Measurements from ENCODE around the gene KRT72. TPM values are rescaled to one million over a fixed set of nuclear protein-coding genes. Genes with fewer than 3 reads are reported as not detected.

Gene KRT72
- total RNA-seq, 1 donor from 2014 or later: not detected

DNA sequence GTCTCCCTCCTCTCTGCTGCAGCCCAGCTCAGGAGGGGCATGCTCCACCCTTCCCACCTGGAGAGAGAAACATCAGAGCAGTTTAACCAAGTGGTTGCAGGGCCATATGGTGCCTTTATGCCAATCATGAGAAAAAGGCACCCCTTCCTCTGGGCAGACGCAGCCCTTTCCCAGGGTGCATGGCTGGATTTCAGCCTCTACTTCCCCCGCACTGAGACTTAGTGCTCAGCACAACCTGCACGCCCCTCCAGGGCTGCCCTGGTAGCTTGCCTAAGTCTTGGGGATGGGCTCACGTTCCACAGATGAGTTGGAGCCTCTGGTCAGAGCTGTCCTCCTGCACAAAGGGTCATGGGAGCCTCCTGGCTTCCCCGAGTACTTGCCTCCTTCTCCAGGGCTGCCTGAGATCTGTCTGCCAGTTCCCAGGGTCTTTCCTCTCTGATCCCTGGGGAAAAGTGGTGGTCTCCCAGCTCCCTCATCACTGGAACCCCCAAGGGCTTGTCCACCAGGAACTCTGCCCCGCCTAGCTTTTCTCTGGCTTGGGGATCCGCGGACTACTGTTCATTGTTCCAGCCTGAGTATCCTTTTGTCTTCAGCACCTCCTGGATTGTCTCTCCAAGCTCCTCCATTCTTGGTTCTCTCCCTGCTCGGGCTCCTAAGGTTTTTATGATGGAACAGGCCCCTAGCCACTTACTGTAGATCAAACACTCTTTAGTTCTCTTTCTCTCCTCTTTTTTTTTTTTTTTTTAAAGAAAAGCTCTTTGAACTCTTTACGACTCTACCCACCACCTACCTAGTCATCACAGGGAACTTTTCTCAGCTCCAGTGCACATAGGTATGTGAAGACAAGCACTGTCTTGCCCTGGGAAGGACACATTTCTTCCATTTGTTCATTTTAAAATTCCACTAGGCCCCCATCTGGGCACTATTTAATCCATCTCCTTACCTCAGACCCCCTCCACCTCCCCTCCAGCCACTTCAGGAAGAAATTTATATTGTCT, 21.5 kb downstream of the KRT72 start:
- no peak for DNase-seq (ENCODE audit: low spot score)

DNA sequence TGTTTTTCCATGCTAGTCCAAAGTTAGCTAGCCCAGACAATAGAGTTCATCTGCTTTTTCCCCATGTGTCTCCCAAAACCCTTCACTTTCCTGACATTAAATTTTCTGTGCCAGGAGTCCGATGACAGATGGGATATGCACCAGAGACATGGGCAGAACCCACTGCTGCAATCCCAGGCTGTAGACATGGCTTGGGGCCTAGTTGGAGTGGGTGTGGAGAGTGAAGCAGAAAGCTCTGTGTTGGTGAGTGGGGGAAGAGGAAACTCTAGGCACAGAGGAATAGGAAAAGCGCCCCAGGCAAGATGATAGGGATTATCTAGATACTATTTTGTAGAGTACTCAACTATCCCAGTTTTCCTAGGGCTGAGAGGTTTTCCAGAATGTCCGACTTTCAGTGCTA, 22.8 kb downstream of the KRT72 start:
- DNase-seq (ENCODE audit: low spot score): no peak

DNA sequence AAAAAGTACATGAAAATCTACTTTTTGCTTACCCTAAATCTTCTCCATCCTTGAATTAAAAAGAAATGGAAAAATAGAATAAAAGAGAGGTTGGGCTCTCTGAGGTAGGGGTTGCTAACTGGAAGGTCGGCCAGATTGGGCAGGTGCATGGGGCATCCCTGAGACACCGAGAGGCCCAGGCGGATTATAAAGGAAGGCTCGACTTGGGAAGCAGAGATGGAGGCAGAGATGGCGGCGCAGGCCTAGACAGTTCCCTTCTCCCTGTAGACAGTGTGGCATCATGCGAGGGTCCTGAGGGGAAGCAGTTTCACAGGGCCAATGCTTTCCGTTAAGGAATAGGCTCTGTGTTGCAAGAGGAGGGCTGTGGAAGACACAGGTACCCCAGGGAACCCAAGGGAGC, 23.9 kb downstream of the KRT72 start:
- DNase-seq (ENCODE audit: low spot score): no peak

DNA sequence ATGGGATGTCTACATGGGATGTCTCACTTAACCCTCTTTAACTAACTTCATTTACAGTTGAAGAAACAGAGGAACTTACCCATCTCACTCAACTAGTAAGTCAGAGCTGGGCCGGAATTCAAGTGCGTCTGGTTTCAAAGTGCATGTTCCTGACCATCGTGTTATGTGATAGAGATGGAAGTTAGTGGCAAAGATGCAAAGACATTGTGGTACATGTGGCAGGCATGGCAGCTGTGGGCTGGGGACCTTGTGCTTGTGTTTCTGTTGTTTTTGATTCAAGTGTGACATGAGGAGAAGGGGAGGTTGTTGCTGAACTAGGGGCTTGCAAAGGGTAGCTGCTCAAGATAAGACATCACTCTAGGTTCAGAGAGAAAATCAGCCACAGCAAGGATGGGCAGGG, 25.3 kb downstream of the KRT72 start:
- DNase-seq (ENCODE audit: low spot score): no peak

DNA sequence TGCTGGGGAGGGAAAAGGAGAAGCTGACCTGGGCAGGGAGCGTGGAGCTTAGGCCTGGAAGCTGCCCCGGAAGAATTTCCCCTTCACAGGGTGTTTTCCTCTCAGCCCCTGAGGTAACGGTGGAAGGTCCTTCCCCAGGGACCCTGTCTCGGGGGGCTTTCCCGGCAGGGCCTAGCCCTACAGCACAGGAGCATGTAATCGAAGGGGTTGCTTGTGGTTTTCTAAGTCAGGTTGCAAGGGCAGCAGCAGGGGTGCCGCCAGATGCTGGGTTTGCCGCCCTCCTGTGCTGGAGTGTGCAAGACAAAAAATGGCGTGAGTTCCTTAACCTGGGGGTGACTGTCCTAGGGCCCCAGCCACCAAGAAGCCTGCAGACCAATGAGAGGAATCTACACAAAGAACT, 26.0 kb downstream of the KRT72 start:
- DNase-seq (ENCODE audit: low spot score): no peak

DNA sequence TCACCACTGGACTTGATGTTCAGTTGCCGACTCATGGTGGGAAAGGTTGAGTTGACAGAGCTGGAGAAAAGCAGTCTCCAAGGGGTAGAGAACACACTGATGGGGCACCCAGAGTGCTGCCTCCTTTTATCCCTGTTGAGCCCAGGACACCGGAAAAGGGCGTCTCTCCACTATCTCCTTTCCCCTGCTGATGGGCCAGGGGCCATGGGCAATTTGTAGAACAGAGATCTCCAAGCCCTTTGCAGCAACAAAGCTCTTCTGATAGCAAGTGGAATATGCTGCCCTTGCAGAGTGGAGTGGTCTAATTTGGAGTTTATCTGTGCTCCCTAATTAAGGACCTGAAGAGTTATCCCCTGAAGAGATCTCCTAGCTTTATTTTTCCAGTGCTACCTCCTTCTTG, 27.5 kb downstream of the KRT72 start, which contains the start of gene KRT74:
Gene KRT74, minus strand, starts transcription at position 101 of the 400 bp plus-strand sequence. Its CDS starts 66 bp downstream, at position 35.
- no peak for DNase-seq (ENCODE audit: low spot score)

DNA sequence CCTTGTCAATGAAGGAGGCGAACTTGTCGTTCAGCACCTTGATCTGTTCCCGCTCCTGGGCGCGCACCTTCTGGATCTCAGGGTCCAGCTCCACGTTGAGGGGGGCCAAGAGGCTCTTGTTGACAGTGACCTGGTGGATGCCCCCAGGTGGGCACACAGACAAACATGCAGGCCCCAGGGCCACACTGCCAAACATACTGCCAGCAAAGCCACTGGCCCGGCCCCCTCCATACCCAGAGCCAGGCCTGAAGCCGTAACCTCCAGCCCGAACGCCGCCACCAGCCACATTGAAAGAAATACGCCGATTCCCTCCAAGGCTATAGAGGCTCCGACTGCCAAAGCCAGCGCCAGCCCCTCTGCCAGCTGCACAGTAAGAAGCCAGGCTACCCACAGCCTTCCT, 28.0 kb downstream of the KRT72 start:
- no peak for DNase-seq (ENCODE audit: low spot score)

DNA sequence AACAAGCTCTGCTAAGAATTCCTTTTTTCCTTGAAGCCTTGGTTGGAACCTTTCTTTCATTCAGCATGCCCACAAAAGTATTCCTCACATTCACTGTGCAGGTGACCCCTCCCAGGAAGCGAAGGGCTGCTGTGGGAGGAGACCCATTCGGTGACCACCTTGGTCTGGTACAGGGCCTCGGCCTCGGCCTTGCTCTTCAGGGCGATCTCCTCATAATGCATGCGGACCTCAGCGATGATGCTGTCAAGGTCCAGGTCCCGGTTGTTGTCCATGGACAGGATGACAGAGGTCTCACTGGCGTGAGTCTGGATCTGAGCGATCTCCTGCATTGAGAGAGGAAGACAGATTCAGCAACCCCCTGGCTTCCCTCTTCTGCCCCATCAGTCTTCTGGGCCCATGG, 30.8 kb downstream of the KRT72 start:
- no peak for DNase-seq (ENCODE audit: low spot score)

DNA sequence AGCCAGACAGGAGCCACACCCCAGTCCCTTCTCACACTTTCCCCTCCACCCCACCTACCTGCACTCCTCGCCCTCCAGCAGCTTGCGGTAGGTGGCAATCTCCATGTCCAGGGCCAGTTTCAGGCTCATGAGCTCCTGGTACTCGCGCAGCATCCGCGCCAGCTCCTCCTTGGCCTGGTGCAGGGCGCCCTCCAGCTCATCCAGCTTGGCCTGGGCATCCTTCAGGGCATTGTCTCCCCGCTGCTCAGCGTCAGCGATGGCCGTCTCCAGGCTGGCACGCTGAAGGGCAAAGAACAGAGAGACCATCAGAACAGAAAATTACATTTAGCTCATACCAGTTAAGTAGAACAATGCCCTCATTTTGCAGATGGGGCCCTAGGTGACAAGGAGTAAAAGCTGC, 33.2 kb downstream of the KRT72 start:
- DNase-seq (ENCODE audit: low spot score): no peak

DNA sequence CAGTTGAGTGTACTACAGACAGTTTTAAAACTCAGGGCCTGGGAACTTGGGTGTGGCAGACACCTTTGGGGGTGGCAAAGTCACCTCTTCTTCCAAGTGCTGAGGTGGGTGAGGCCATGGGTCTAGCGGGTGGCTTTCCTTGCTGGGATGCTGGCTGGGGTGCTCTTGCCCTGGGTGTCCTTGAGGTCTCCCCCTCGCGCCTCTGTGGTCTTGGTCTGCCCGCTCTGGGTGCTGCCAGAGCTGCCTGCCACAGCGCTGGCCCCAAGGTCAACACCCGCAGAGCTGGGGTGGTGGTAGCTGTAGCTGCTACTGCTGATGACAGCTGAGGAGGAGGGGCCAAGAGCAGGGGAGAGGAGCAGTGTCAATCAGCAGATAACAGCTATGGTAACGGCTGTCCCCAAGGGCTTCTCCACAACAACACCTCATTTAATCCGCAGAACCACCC, 34.4 kb downstream of the KRT72 start:
- no peak for DNase-seq (ENCODE audit: low spot score)

DNA sequence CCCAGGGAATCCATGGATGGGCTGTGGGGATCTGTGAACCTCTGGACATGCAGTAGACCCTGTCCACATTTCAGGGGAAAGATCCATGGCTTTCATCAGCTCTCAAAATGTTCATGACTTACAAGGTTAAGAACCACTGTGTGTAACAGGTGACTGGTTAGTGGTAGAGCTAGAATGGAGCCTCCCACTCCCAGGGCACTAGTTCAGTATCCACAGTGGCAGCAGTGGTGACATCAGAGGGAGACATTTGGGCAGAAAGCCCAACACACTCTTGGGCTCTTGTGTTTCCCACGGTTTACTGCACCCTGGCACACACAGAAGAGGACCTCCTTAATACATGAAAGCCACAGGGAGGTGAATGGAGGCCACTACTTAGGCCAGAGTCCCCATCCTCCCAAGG, 36.7 kb downstream of the KRT72 start:
- no peak for DNase-seq (ENCODE audit: low spot score)

DNA sequence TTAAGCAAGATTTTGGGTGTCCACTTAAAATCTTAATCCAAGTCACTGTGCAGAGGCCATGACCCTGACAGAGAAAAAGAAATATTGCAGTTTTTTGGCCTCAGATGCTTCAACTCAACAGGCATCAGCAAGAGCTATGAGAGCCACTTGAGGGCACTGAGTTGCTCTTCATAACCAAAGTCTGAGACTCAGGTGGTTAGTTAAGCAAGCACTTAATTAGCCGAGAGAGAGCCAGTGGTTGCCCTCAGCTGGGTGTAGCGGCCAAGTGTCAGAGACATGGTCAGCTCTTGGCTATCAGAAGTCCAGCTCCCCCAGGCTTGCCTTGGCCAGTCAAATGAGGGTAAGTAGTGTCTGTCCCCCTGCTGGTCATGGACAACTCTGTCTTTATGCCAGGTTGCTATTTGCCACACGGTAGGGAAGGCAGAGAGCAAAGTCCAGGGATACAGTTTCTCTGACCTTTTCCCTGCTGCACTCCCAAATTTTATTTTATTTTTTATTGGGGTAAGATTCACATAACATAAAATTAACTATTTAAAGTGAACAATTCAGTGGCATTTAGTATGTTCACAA, 39.3 kb downstream of the KRT72 start:
- DNase-seq (ENCODE audit: low spot score): no peak

DNA sequence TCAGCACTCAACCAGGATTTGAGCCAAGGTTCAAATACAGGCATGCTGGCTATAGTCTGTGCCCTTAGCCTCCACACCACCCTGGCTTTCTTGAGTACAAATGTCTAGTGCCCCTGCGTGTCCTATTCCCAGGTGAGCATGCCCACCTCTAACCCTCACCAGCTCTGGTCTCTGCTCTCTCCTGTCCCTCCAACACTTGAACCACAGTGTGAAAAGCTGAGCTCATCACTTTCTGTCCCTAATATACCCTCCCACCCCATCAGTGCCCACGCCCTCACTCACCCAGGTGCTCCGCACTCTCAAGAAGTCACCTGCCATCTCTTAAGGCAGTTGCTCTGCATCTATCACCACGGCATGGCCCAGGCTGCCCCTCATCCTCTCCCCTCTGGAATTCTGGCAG, 41.3 kb downstream of the KRT72 start:
- no peak for DNase-seq (ENCODE audit: low spot score)

DNA sequence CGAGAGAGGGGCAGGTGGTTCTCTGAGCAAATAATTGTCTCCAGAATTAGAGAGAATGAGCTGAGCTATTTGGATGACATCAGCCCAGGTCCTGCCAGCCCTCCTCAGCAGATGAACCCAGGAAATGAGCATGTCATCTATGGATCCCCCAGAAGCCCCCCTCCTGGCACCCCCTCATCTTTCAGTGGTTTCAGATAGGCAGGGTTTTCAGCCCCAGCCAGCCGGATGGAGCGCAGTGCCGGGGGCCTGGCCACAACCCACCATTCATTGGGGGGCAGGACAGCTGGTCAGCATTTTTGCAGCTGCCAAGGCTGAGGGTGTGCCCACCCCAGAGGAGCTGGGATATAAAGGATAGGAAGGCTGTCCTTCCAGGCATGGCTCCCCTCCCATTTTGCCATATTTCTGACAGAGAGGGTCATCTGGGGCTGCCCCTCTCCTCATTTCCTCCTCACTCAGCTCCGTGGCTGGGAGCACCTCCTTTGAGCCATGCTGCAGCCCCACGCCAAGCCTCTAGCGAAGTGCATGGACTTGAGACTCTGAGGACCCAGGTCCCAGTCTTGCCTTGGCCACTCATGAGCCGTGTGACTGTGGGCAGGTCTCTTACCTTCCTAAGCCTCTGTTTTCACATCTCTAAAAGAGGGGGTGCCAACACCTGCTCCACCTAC, 42.4 kb downstream of the KRT72 start:
- DNase-seq (ENCODE audit: low spot score): no peak

DNA sequence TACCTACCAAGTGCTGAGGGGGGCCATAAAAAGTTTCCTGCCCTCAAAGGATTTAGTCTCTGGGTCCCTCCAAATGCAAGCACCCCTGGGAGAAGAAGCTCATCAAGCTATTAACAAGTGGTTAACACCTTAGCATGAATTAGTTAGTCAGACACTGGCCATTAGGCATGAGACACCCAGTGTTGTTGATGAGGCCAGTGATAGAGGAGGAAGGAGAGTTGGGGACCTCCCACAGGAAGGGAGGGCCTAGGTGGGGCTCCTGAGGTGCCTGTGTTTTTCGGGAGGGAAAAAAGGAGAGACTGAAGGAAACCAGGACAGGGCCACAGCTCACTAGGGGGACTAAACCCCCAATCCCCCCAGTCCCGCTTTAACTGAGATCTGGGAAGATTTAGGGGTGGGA, 43.8 kb downstream of the KRT72 start:
- DNase-seq (ENCODE audit: low spot score): no peak

DNA sequence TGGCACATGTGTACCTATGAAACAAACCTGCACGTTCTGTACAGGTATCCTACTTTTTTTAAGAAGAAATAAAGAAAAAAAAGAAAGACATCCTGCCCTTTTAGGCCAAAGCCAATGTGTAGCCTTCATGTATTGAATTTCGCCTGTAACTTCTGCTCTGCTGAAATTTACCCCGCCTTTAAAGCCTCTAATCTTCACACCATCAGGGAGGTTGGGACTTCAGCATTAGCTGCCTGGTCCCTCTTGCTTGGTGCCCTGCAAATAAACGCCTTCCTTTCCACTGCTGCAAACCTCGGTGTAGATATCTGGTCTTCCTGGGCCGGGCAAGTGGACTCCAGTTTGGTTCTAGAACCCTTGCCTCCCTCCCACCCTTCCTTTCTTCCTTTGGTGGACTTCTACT, 45.7 kb downstream of the KRT72 start:
- no peak for DNase-seq (ENCODE audit: low spot score)

DNA sequence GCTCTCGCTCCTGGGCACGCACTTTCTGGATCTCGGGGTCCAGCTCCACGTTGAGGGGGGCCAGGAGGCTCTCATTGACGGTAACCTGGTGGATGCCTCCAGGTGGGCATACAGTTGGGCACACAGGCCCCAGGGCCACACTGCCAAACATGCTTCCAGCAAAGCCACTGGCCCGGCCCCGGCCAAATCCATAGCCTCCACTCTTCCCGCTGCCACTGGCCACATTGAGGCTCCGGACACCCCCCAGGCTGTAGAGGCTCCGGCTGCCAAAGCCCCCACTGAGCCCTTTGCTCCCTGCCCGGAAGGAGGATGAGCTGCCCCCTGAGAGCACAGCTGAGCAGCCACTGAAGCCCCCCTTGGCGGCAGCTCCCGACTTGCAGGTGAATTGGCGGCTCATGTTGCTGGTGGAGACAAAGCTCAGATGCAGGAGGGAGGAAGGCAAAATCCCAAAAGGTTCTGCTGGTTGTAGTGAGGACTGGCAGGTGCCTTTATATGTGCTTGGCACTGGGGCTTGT, 48.5 kb downstream of the KRT72 start, which contains the start of gene KRT71:
Gene KRT71, minus strand, starts transcription at position 465 of the 515 bp plus-strand sequence. Its CDS starts 68 bp downstream, at position 397.
- no peak for DNase-seq (ENCODE audit: low spot score)

DNA sequence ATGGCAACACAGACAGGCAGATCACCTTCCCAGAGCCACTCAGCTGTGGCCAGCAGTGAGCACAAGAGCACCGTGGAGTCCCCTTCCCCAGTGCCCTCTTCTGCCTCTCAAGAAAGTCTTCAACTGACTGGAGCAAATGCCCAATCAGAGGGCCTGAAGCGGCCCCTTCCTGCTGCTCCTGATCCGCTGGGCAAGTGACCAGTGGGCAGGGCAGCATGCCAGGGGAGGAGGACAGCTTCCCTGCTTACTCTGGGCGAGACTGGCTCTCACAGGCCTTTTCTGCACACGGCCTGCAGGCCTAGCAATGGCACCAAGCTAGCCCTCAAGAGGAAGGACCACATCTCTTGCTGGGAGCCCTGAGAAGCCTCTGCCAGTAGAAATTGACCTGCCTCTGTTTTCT, 49.2 kb downstream of the KRT72 start:
- DNase-seq (ENCODE audit: low spot score): no peak

DNA sequence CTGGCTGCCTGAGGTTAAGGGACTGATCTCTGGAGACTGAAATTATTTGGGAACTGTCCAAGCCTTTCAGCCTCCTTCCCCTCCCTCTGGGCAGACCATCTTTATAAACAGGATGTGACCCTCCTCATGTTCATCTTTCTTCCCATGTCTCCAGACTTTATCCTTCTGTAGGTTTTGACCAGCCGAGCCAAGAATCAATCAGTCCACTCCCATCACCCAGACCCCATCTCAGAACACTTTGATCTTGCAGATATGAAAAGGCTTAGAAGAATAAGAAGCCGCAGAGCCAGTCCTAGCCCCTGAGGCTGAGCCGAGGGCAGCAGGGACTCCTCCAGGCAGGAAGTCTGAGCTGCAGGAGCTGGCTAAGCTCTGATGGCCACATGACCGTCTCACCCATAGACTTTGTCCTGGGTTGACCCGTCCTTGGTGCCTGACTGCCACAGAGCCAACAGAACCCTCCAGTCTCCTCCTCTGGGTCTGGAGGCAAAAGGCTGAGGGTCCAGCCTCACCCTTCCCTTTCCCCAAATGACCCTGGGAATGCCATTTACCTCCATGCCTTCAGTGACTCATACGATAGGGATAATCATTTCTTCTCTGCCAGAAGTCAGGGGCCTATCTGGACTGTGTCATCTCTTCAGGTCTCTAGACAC, 49.9 kb downstream of the KRT72 start:
- DNase-seq (ENCODE audit: low spot score): no peak

DNA sequence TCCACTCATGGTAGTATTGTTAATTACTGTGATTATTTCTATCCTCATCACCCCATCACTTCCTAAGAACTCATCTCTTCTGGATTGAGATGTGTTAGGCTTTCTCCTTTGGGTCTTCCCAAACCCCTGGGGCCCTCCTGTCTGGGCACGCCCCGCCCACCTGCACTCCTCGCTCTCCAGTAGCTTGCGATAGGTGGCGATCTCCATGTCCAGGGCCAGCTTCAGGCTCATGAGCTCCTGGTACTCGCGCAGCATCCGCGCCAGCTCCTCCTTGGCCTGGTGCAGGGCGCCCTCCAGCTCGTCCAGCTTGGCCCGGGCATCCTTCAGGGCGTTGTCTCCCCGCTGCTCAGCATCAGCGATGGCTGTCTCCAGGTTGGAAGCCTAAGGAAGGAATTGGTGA, 55.1 kb downstream of the KRT72 start:
- DNase-seq (ENCODE audit: low spot score): no peak

DNA sequence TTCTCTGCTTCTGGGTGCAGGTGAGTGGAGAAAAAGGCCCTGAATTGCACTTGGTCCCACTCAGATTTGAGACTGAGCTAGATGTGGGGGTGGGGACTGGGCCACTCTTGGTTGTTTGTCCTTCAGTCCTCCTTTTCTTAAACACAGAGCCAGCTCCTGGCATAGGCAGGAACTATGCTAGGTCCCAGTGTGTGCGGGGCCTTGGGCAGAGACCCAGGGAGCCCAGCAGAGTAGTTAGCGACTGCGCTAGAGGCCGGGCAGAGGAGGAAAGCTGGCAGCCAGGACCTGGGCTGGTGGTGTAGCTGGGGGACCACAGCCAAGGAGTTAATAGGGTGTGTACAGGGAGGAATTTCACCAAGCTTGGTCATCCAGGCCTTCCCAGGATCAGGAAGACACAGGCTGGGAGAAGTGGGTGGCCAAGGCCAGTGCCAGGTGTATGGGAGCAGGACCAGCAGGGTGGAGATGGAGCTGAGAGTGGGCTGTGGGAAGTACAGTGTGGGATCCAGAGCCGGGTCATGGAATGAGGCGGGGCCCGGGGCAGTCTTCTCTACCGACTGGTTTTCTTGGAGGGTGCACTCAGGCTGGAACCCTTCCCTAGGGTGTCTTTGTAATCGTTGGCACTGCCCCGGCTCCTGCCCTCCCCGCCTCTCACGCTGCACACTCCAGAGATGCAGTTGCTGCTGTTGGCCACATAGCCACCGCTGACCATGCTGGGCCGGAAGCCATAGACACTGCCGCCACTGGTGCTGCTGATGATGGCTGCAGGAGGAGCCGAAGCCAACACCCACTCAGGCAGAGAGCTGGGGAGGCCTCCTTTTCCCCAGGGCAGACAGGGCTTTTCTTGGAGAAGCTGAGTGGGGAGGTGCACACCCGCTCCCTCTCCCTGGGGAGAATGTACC, 57.0 kb downstream of the KRT72 start:
- no peak for DNase-seq (ENCODE audit: low spot score)
